ENCODE measurements around the gene MKLN1. TPM values are rescaled to one million over a fixed set of nuclear protein-coding genes. Genes with fewer than 3 reads are reported as not detected.

The MKLN1 gene
- total RNA-seq, 1 experiment from 2014 or later = 48.5 TPM

GRCh38 chr7:131338691-131339390, 11.2 kb downstream of the MKLN1 start (continued):
- TF ChIP-seq ZBTB33 (IDR thresholded peaks at IDR 0.05; ENCODE audit: extremely low read depth, insufficient replicate concordance, low read length) = no peak

GRCh38 chr7:131341690-131342089, 14.0 kb downstream of the MKLN1 start:
- BruUV-seq (replicated peaks) = no TSS peak
- TF ChIP-seq YY1 (IDR thresholded peaks at IDR 0.05; ENCODE audit: extremely low read depth, insufficient replicate concordance, low read depth, low read length) (no peak), CEBPB (IDR thresholded peaks at IDR 0.05; ENCODE audit: low read depth) (no peak), MAX (IDR thresholded peaks at IDR 0.05) (no peak)
- ChIA-PET RAD21 (ENCODE audit: low non-redundant PET in 1 of 2, low total read pairs in 2 of 2, uncharacterized antibody in 2 of 2, unreplicated experiment in 2 of 2) (no interaction called here), CTCF (no interaction called here), POLR2A (no interaction called here)
- no peak overlapping the region for H2AFZ ChIP-seq (ENCODE audit: low read depth, low read length, poor library complexity, severe bottlenecking)
- no peaks in the 10 kb centered on the region for H3K4me1 ChIP-seq (ENCODE audit: control insufficient read depth in 1 of 2, insufficient read depth in 2 of 2, low read length in 2 of 2)
- no peak for ATAC-seq
- intact Hi-C loops (cut with micrococcal nuclease) = no loop called here
- H3K27ac ChIP-seq (ENCODE audit: low read depth, low read length) = no peak overlapping the region
- no peak overlapping the region for H3K4me3 ChIP-seq (replicated peaks in 1 of 2; ENCODE audit: low read depth in 1 of 2, low read length in 2 of 2)
- H3K36me3 ChIP-seq (ENCODE audit: control insufficient read depth in 1 of 2, insufficient read depth in 2 of 2, low read length in 2 of 2) = 0 out of 4 replicates have a peak, but pooled peaks cover 0 to 3% of the 10 kb centered on the region in 2 experiments
- H4K20me1 ChIP-seq (ENCODE audit: insufficient read depth) = peaks cover 6% of the 10 kb centered on the region; the same call in 1 of the 2 replicates
- no peaks in the 10 kb centered on the region for H3K9me2 ChIP-seq (ENCODE audit: insufficient read depth)
- H3K9me3 ChIP-seq (ENCODE audit: control insufficient read depth in 1 of 2, insufficient read depth in 1 of 2, low read depth in 1 of 2, low read length in 2 of 2) = peaks cover 0 to 9% of the 10 kb centered on the region in 2 experiments; a peak in 3 of 4 replicates
- H3K79me2 ChIP-seq (ENCODE audit: insufficient read depth, low read length) = peaks cover 100% of the 10 kb centered on the region
- no peaks in the 10 kb centered on the region for H3K27me3 ChIP-seq (ENCODE audit: insufficient read depth, low read length)
- no peak overlapping the region for H3K4me2 ChIP-seq (ENCODE audit: low read length)
- DNase-seq (ENCODE audit: low read depth, low spot score) = no peak
- H3K9ac ChIP-seq (ENCODE audit: low read length) = no peak overlapping the region

Measured in HCT116 (cell line).